Measurements from ENCODE around the gene RAD21L1.
"Not testable (repeated sequence)": the region's sequence is repeated elsewhere in the genome, so short reads cannot be mapped to it uniquely, and the experiment has no call there.

The RAD21L1 gene

DNA sequence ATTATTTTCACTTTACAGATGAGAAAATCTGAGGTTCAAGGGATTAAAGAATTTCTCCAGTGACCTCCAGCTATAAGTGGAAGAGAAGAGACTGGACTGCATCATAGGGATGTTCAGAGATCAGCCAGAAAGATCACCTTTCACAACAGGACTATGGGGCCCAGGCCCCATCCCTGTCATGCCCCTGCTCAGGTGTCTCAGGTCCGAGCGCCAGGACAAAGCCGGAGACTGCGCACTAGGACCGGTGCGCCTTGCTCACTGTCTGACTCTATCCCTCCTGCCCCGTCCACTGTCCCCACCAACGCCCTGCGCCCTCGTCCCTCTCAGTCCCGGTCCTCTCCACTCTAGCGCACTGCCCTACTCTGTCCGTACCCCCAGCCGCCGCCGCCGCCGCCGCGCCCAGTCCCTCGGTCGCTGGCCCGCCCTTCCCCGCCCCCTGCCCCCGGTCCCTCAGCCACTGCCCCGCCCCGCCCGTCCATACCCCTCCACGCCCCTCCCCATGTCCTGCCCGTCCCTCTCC lies 521 bp upstream of the RAD21L1 start:
- no peak for DNase-seq (ENCODE audit: low read depth in 2 of 2)

DNA sequence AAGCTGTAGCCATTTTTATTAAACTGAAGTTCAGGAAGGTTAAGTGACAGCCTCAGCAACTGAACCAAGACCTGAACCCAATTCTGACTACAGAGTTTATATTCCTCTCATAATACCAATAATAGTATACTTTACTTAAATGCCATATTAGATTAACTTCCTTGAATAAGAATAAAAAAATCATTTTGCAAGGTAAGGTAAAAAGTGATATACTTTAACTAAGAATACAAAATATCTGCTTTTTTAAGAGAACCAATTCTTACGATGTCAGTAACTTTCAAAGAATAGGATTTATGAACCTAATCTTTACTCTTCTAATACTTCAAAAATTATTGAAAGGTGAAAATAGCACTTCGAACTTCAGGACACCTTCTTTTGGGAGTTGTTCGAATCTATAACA lies 3.7 kb downstream of the RAD21L1 start:
- no peak for DNase-seq (ENCODE audit: low read depth in 2 of 2)

DNA sequence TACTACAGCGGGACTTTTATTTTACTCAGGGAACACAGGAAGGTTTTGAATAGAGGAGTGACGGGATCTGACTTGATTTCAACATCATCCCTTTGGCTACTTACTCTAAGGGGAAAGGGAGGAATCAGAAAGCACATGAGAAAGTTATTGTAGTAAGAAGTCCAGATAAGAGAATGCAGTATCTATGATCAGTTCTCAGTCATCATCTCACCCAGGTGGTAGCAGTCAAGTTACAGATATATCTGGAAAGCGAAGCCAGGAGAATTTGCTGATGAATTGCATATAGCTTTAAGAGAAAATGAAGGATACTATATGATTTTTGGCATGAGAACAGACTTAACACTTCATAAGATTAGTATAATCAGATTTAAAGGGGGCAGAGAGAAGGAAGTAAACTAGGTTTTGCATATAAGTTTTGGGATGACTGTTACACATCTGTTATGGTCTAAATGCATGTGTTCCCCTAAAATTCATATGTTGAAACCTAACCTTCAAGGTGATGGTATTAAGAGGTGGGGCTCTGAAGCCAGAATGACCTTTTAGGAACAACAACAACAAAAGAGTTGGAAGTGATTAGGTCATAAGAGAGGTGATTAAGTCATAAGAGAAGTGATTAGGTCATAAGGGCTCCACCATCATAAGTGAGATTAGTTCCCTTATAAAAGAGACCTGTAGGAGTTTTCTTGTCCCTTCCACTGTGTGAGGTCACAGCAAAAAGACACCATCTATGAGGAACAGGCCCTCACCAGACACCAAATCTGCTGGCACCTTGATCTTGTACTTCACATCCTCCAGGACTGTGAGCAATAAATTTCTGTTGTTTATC lies 6.7 kb downstream of the RAD21L1 start:
- no peak for DNase-seq (ENCODE audit: low read depth in 2 of 2)

DNA sequence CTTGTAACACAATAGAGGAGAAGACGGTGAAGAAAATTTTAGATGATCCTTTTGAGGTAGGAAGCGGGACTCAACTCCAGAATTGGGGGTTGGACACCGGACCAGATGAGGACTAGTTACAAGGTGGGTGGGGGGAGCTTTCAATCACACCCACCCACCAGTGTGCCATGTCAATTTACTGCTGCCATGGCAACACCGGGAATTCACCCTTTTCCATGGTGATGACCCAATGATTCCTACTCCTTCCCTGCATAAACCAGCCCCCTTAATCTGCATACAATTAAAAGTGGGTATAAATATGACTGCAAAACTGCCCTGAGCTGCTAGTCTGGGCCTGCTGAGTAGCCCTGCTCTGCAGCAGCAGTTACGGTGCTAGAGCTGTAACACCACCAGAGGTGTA lies 14.7 kb downstream of the RAD21L1 start:
- DNase-seq (ENCODE audit: low read depth in 2 of 2): no peak

DNA sequence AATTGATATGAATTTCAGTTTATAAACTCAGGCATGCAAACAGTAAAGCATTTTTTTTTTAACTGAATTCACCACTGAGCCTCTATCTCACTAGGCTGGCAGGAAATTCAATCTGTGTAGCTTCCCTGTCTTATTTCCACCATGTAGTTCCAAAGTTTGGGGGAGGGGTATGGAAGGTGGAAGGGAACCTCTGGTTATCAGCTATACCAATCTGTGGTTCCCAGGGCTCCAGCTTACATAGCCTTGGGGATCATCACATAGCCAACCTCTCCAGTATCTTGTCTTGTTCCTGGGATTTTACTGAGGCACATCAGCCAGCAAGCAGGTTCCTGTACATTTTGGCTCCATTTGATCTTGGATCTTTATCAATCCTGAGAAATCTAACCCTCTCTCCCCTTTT lies 15.6 kb downstream of the RAD21L1 start:
- no peak for DNase-seq (ENCODE audit: low read depth in 2 of 2)

DNA sequence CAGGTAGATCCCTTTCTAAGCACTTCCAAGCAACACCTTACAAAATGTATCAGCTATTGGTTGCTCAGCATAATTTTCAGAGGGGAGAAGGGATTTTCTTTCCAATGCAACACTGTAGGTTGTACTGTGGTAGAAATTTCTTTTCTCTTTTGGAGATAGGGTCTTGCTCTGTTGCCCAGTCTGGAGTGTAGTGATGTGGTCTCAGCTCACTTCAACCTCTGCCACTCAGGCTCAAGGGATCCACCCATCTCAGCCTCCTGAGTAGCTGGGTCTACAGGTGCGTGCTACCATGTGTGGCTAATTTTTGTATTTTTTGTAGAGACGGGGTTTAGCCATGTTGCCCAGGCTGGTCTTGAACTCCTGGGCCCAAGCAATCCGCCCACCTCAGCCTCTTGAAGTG lies 16.3 kb downstream of the RAD21L1 start:
- no peak for DNase-seq (ENCODE audit: low read depth in 2 of 2)

DNA sequence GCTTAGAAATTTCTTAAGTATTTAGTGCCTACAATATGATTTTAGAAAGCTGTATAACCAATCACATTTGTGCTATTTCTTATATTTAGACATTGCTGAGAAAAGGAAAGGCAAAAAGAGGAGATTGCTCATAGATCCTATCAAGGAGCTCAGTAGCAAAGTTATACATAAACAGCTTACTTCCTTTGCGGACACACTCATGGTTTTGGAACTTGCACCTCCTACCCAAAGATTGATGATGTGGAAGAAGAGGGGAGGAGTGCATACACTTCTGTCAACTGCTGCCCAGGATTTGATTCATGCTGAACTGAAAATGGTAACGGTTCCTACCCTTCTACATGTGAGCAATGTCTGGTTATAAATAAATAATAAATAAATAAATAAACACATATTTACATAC lies 16.7 kb downstream of the RAD21L1 start:
- no peak for DNase-seq (ENCODE audit: low read depth in 2 of 2)

DNA sequence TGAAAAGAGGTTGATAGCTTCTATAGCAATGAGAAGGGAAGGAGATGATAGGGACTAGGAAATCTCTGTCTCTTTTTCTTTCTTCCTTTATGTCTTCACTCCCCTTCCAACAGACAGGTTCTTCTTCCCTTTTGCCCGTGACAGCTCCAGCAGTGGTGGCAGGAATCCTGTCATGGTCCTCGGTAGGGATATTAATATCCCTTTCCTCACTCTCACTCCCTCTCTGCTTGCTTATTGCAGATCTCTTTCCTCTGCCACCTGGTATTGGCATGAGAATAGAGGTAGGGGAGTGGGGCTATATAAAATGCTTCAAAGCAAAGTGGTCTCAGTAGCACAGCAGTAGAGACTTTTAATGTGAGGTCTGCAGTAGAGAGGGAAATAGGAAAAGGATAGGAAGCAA lies 19.7 kb downstream of the RAD21L1 start:
- DNase-seq (ENCODE audit: low read depth in 2 of 2): no peak

DNA sequence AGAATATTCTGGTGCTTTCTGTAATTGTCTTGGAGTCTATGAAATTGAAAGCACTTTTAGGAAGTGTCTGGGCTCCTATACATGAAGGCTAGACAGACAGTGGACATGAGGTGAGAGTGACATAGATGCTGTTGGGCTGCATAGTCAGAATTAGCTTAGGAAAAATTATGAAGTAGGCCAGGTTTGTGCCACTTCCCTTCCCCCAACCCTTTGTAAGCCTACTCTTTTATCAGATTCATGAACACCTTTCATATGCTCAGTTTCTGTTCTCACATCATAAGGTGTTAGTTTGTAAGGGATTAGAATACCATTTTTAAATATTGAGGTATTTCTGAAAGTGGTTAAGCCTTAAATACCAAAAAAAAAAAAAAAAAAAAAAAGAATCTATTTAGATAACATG lies 21.8 kb downstream of the RAD21L1 start:
- DNase-seq (ENCODE audit: low read depth in 2 of 2): no peak

DNA sequence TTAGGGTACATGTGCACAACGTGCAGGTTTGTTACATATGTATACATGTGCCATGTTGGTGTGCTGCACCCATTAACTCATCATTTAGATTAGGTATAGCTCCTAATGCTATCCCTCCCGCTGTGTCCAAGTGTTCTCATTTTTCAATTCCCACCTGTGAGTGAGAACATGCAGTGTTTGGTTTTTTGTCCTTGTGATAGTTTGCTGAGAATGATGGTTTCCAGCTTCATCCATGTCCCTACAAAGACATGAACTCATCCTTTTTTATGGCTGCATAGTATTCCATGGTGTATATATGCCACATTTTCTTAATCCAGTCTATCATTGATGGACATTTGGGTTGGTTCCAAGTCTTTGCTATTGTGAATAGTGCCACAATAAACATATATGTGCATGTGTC lies 24.4 kb downstream of the RAD21L1 start:
- not testable (repeated sequence) for DNase-seq (ENCODE audit: low read depth in 2 of 2)

DNA sequence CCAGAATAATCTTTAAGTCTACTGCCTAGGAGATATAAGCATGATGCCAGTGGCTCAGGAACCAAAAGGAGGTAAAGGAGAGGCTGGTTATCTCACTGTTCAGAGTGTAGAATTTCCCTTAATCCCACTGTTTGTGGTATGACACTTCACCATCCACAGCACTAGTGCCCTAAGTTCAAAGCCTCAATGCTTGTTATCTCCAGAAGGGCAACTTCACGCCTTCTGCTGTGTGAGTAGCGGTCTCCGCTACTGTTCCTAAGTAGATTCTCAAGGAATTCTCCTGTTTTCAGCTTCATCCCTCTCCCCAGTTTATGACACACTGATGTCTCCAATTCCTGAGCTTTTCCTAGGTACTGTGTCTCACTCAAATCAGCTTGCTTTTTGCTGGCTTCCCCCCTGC lies 26.6 kb downstream of the RAD21L1 start:
- DNase-seq (ENCODE audit: low read depth in 2 of 2): no peak

DNA sequence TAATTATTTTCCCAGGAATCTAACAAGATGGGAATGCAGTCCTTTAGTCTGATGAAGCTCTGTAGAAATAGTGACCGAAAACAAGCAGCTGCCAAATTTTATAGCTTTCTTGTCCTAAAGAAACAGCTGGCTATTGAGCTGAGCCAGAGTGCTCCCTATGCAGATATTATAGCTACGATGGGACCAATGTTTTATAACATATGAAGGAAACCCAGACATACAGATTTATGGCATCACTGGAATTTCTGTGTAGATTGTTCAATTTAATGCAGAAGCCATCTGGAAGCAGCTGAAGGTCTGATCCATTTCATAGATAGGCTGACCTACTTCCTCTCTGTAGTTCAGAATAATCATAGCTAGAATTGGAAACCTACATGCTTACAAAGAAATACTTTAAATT lies 28.4 kb downstream of the RAD21L1 start:
- no peak for DNase-seq (ENCODE audit: low read depth in 2 of 2)

DNA sequence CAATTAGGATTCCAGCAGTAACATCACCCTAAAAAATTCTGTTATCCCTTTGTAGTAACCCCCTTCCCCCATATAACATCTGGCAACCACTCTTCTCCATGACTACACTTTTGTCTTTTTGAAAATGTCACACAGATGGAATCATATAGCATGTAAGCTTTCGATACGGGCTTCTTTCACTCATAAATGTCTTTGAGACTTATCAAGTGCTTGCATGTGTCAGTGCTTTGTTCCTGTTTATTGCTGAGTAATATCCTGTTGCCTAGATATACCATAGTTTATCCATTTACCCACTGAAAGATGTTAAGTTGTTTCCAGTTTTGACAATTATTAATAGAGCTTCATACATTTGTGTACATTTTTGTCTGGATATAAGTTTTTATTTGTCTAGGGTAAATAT lies 29.8 kb downstream of the RAD21L1 start:
- no peak for DNase-seq (ENCODE audit: low read depth in 2 of 2)

DNA sequence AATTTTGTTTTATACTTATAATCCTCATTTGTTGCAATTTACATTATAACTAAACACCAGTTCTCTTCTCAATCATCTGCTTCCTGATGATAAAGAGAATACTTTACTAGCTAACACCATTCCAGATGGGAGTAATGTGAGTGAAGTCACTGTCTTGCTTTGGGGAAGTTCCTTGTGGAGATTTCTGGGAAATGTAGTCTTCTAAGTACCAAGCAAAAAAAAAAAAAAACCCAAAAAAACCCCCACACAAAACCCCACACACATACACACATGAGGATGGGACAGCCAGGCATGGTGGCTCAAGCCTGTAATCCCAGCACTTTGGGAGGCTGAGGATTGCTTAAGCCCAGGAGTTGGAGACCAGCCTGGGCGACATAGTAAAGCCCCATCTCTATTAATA lies 38.0 kb downstream of the RAD21L1 start:
- no peak for DNase-seq (ENCODE audit: low read depth in 2 of 2)

DNA sequence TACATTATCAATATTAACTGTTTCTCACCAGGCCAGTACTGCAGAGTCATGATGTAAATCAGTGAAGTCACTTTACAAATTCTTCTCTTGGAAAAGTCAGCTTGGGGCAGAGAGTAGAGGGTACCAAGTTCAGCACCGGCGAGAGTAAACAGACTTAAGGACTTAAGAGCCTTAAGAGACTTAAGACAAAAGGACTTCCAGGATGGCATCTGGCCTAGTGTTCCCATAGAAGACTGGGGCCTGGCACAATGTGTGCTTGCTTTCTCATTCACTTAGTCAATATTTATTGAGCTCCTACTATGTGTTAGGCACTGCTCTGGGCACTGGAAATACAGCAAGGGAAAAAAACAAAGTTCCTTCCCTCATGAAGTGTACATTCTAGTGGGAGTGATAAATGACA lies 38.9 kb downstream of the RAD21L1 start:
- DNase-seq (ENCODE audit: low read depth in 2 of 2): no peak

DNA sequence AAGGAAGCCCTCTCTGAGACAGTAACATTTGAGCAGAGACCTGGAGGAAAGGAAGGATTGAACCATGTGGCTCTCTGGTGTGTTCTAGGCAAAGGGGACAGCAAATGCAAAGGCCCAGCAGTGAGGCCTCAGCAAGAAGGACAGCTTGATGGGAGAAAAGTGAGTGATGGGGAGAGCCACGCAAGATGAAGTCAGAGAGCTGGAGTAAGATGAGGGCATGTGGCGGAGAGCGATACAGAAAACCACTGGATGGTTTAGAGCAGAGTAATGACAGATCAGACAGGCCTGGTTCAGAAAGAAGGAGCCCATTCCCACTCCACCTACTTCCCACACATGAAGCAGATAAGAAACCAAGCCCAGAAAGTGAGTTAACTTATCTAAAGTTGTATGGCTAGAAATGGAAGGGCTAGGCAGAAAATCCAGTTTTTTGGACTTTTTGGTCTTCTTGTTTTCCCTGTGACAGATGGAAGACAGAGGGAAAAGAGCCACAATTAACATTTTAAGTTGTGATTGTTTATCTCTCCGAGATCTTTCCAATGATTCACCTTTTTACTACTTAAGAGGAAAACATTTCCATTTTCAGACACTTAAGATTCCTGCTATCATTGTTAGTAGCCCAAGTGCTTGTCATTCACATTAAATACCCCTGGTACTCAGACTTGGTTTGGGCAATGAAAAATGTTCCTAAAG lies 39.5 kb downstream of the RAD21L1 start:
- no peak for DNase-seq (ENCODE audit: low read depth in 2 of 2)

DNA sequence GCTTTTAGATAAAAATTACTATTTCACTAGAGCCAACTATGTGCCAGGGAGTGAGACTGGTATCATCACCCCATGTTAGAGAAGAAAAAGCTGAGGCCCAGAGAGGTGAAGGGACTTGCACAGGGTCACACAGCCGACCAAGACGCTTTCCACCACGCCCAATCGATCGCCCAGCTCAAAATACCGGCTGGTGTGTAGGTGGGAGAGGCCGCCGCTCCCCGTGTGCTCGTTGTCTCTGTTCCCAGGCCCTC lies 40.0 kb downstream of the RAD21L1 start:
- no peak for DNase-seq (ENCODE audit: low read depth in 2 of 2)

DNA sequence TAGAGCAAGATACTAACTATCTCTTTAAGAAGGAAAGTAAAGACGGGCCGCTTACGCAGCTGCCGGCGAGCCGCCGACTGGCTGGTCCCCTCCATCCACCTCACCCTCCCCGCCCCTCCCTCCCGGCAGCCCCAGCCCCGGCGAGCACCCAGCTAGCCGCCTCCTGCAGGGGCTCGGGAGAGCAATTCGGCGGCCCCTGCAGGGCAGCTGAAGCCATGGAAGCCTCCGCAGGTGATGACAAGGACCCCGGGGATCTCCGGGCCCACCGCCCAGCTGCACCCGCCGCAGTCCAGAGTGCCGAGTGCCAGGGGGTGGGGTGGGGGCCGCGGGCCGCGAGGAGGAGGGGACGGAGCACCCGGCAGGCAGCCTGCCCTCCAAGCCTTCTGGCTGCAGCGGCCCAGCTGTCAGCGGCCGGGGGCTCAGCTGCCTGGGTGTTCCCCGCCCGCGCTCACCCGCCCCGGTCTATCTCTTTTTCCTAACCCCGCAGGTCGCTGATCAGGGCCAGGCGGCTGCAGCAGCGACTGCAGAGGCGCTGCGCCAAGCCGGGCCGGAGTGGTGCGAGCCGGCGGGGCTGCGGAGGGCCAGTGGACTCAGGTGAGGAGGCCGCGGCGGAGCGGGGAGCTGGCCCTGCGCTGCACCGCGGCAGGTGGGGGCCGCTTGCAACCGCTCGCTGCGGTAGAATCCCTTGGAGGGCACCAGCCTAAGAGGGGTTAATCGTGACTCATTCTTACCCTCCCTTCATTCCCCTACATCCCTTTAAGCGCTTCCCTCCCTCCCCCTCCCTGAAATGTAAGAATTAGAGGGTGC lies 40.5 kb downstream of the RAD21L1 start, which contains the start of gene SNPH:
SNPH (plus strand) TSS at position 128 of the 807 bp plus-strand sequence. CDS start 29,946 bp downstream, outside the sequence.
- DNase-seq (ENCODE audit: low read depth in 2 of 2): peak; percentile 39 to 48

DNA sequence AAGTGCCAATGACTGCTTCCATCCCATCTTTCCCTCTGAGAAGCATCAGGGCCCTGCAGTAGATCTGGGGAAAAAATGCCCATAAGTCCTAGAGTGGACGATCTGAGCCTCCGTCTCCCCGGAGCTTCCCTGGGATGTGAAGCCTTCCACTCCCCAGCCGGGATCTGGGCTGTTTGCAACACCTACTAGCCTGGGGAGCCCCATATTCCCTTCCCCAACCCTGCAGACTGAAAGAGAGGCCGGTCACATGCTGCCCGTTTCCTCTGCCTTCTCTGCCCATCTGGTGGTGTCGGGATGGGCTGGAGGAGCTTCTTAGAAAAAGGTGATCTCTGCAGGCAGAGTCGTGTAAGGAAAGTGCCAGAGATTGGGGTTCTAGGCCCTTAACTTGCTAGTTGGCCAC lies 41.3 kb downstream of the RAD21L1 start:
- DNase-seq (ENCODE audit: low read depth in 2 of 2): no peak

DNA sequence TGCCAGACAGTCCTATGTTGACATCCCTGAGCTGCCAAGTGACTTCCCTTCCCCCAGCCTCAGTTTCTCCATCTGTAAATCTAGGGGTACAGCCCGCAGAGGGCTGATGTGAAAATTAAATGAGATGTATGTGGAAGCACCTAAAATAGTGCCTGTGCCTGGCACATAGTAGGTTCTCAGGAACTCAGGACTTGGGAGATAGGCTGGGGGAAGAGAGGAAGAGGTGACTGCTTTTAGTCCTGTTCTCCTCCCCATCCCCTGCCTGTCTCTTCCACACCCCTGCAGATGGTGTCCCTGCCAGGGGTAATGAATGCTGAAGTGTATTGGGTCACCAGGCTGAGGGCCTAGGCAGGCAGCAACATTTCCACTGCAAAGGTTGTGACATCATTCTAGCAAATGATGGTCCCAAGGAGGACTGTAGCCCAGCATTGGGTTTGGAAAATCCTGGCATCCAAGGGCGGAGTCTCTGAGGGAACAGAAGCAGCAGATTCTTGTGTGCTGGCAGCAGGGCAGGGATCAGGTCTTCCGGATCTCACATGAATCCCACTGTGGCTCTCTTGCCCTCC lies 42.0 kb downstream of the RAD21L1 start:
- DNase-seq (ENCODE audit: low read depth in 2 of 2): no peak

DNA sequence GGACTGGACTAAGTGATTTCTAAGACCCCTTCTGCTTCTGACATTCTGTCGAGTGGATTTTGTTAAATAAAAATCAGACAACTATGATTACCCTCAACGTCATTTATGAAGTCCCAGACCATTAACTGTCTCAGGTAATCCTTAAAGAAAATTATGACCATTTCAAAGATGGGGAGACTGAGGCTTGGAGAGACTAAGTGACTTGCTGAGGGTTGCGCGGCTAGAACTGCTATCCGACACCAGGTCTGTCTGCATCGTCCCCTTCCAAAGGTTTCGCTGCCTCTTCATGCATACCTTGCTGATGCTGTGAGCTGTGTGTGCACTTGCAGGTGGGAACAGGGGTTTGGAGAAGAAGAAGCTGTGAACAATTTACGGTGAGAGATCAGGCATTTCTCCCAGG lies 43.4 kb downstream of the RAD21L1 start:
- no peak for DNase-seq (ENCODE audit: low read depth in 2 of 2)

DNA sequence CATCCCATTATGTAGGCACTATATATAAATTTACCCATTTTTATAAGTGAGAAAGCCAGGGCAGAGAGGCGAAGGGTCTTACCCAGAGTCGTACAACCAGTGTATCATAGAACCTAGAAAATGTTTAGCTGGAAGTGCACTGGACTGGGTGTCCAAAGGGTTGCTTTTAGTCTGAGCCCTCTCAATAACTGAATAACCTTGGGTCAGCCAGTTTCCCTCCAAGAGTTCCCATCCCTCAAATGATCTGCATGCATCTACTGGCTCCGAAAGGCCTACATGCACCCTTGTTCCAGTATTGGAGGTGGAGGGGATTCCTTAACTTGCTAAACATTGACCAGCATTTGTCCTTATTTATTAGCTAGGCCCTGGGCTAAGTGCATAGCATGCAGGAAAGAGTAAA lies 44.0 kb downstream of the RAD21L1 start:
- no peak for DNase-seq (ENCODE audit: low read depth in 2 of 2)

Measured in stimulated activated CD4-positive, alpha-beta T cell treated with anti-CD3 and anti-CD28 coated beads, Interleukin-1b, Interleukin-23, amount 100 ng/mL, for 1 hour (primary cell).